K562 treated with DMSO at 1 percent for 4 hours (cell line): Measurements from ENCODE around the gene MBD3L1. TPM values are rescaled to one million over a fixed set of nuclear protein-coding genes. Genes with fewer than 3 reads are reported as not detected.

Experiments
- total RNA-seq: library from RNA; unstranded; fragments of 300-600 nt; gene quantifications from 2 replicates; pipeline ENCODE4 v1.2.3, GENCODE V29; 2022; ENCODE audit not compliant: insufficient read depth

Gene MBD3L1
- not detected in 2 replicates for total RNA-seq

GRCh38 chr19:8832132-8833021, at the start of gene MBD3L1, which contains the start of gene ZNF558:
Gene MBD3L1, plus strand, starts transcription at chr19:8832377. Its CDS starts 10,302 bp downstream, at chr19:8842679.
Gene ZNF558, minus strand, starts transcription at chr19:8832304. Its CDS starts 9,645 bp downstream, at chr19:8822659.

Other genes with a start within 250 kb of the MBD3L1 start
- gene ADAMTS10, start 221.7 kb upstream of the MBD3L1 start, total RNA-seq = 0.46 and 1.1 TPM in 2 replicates
- not detected in 2 replicates for gene NFILZ, start 201.7 kb upstream of the MBD3L1 start, total RNA-seq
- gene ACTL9, start 133.6 kb upstream of the MBD3L1 start, total RNA-seq = 0.59 TPM in 1 of 2 replicates, not detected in the other
- not detected in 2 replicates for gene OR2Z1, start 110.7 kb upstream of the MBD3L1 start, total RNA-seq
- 8.1 and 16.7 TPM in 2 replicates for gene ZNF558, start 73 bp upstream of the MBD3L1 start, total RNA-seq
- gene MUC16, start 178.0 kb downstream of the MBD3L1 start, total RNA-seq = not detected in 2 replicates